Activated T-cell treated with anti-CD3 and anti-CD28 coated beads, Interleukin-2, amount 50 U/mL, for 4 hours (primary cell): ENCODE results near the gene POTEB3. TPM values are rescaled to one million over a fixed set of nuclear protein-coding genes. Genes with fewer than 3 reads are reported as not detected.
"Not testable (repeated sequence)": the region's sequence is repeated elsewhere in the genome, so short reads cannot be mapped to it uniquely, and the experiment has no call there.

Experiments used
- ATAC-seq, 2 donors: fragments of 200-7000 bp; cut with Tn5 transposase; one replicate each; pipeline ENCODE4 v1.10.0; 2021
- DNase-seq: peaks from one replicate; pipeline ENCODE4 v3.0.0-alpha.2; 2020
- H3K27me3 Mint-ChIP-seq: one replicate; pipeline ENCODE4 v1.8.0; 2021; ENCODE audit warnings: low read depth, mixed read lengths
- H3K36me3 Mint-ChIP-seq: one replicate; pipeline ENCODE4 v1.8.0; 2022; ENCODE audit warnings: mixed read lengths; ENCODE audit not compliant: insufficient read depth
- H3K4me1 Mint-ChIP-seq: one replicate; pipeline ENCODE4 v1.8.0; 2021; ENCODE audit warnings: low read depth, mixed read lengths
- H3K4me3 Mint-ChIP-seq: one replicate; pipeline ENCODE4 v1.8.0; 2021; ENCODE audit warnings: mild to moderate bottlenecking, moderate library complexity, mixed read lengths
- H3K9me3 Mint-ChIP-seq: one replicate; pipeline ENCODE4 v1.8.0; 2021; ENCODE audit warnings: mixed read lengths
- total RNA-seq, 3 donors: library from RNA; stranded (reverse); gene quantifications; one replicate each; pipeline ENCODE4 v1.2.1, GENCODE V29; 2021

The POTEB3 gene
- not detected for total RNA-seq

- not testable (repeated sequence) for H3K27me3 Mint-ChIP-seq, H3K4me1 Mint-ChIP-seq, ATAC-seq, H3K9me3 Mint-ChIP-seq, H3K4me3 Mint-ChIP-seq, H3K36me3 Mint-ChIP-seq, DNase-seq
These were observed at the start of gene POTEB3 for GRCh38 chr15:21440399-21440798. POTEB3 (minus strand) TSS chr15:21440499; CDS start chr15:21440011, 488 bp downstream.

- not testable (repeated sequence) for H3K36me3 Mint-ChIP-seq, H3K4me3 Mint-ChIP-seq, DNase-seq, H3K27me3 Mint-ChIP-seq, H3K4me1 Mint-ChIP-seq, H3K9me3 Mint-ChIP-seq, ATAC-seq
These were observed 13.4 kb upstream of the POTEB3 start for GRCh38 chr15:21453683-21454082.

- not testable (repeated sequence) for H3K4me3 Mint-ChIP-seq, H3K4me1 Mint-ChIP-seq, H3K36me3 Mint-ChIP-seq, H3K27me3 Mint-ChIP-seq, H3K9me3 Mint-ChIP-seq, ATAC-seq, DNase-seq
These were observed 11.7 kb upstream of the POTEB3 start for GRCh38 chr15:21451920-21452563.

- H3K9me3 Mint-ChIP-seq, ATAC-seq, H3K27me3 Mint-ChIP-seq, DNase-seq, H3K4me1 Mint-ChIP-seq, H3K36me3 Mint-ChIP-seq, H3K4me3 Mint-ChIP-seq: not testable (repeated sequence)
These were observed 11.2 kb upstream of the POTEB3 start for GRCh38 chr15:21451487-21451886.

- not testable (repeated sequence) for H3K4me3 Mint-ChIP-seq, H3K36me3 Mint-ChIP-seq, H3K4me1 Mint-ChIP-seq, H3K27me3 Mint-ChIP-seq, H3K9me3 Mint-ChIP-seq, DNase-seq, ATAC-seq
These were observed 32.9 kb downstream of the POTEB3 start for GRCh38 chr15:21407366-21407765.

GRCh38 chr15:21401531-21401930 is 38.8 kb downstream of the POTEB3 start:
- not testable (repeated sequence) for DNase-seq, ATAC-seq, H3K9me3 Mint-ChIP-seq, H3K4me3 Mint-ChIP-seq, H3K27me3 Mint-ChIP-seq, H3K36me3 Mint-ChIP-seq, H3K4me1 Mint-ChIP-seq

- not testable (repeated sequence) for H3K4me1 Mint-ChIP-seq, H3K9me3 Mint-ChIP-seq, H3K36me3 Mint-ChIP-seq, DNase-seq, H3K27me3 Mint-ChIP-seq, H3K4me3 Mint-ChIP-seq, ATAC-seq
These were observed 41.2 kb downstream of the POTEB3 start for GRCh38 chr15:21399111-21399510.

- not testable (repeated sequence) for ATAC-seq
These were observed 41.8 kb downstream of the POTEB3 start for GRCh38 chr15:21398511-21398910.

GRCh38 chr15:21397656-21398055 is 42.6 kb downstream of the POTEB3 start:
- not testable (repeated sequence) for ATAC-seq, H3K36me3 Mint-ChIP-seq, H3K4me3 Mint-ChIP-seq, H3K27me3 Mint-ChIP-seq, H3K9me3 Mint-ChIP-seq, DNase-seq, H3K4me1 Mint-ChIP-seq

More at GRCh38 chr15:21398511-21398910, 41.8 kb downstream of the POTEB3 start:
- not testable (repeated sequence) for DNase-seq, H3K4me3 Mint-ChIP-seq, H3K27me3 Mint-ChIP-seq, H3K9me3 Mint-ChIP-seq, H3K36me3 Mint-ChIP-seq, H3K4me1 Mint-ChIP-seq

GRCh38 chr15:21397186-21397585 is 43.1 kb downstream of the POTEB3 start:
- H3K4me1 Mint-ChIP-seq, H3K4me3 Mint-ChIP-seq, H3K36me3 Mint-ChIP-seq, H3K9me3 Mint-ChIP-seq, DNase-seq, ATAC-seq, H3K27me3 Mint-ChIP-seq: not testable (repeated sequence)

- ATAC-seq, H3K4me3 Mint-ChIP-seq, H3K4me1 Mint-ChIP-seq: not testable (repeated sequence)
These were observed 54.3 kb downstream of the POTEB3 start for GRCh38 chr15:21385961-21386360.

GRCh38 chr15:21383866-21384485 is 56.3 kb downstream of the POTEB3 start:
- ATAC-seq, H3K4me3 Mint-ChIP-seq, H3K9me3 Mint-ChIP-seq, H3K27me3 Mint-ChIP-seq, H3K4me1 Mint-ChIP-seq, H3K36me3 Mint-ChIP-seq, DNase-seq: not testable (repeated sequence)

More at GRCh38 chr15:21385961-21386360, 54.3 kb downstream of the POTEB3 start:
- H3K36me3 Mint-ChIP-seq, H3K9me3 Mint-ChIP-seq, DNase-seq, H3K27me3 Mint-ChIP-seq: not testable (repeated sequence)

GRCh38 chr15:21373682-21374081 is 66.6 kb downstream of the POTEB3 start:
- not testable (repeated sequence) for H3K9me3 Mint-ChIP-seq, ATAC-seq, H3K36me3 Mint-ChIP-seq, H3K4me1 Mint-ChIP-seq, H3K27me3 Mint-ChIP-seq, H3K4me3 Mint-ChIP-seq, DNase-seq

GRCh38 chr15:21369177-21369576 is 71.1 kb downstream of the POTEB3 start:
- H3K9me3 Mint-ChIP-seq, H3K36me3 Mint-ChIP-seq, H3K4me3 Mint-ChIP-seq, H3K27me3 Mint-ChIP-seq, ATAC-seq, H3K4me1 Mint-ChIP-seq, DNase-seq: not testable (repeated sequence)

GRCh38 chr15:21368625-21369024 is 71.7 kb downstream of the POTEB3 start:
- not testable (repeated sequence) for H3K9me3 Mint-ChIP-seq, ATAC-seq, H3K36me3 Mint-ChIP-seq, H3K27me3 Mint-ChIP-seq, DNase-seq, H3K4me1 Mint-ChIP-seq, H3K4me3 Mint-ChIP-seq
